ENCODE results near the gene TRIM43. TPM values are rescaled to one million over a fixed set of nuclear protein-coding genes. Genes with fewer than 3 reads are reported as not detected.
"Not testable (repeated sequence)": the region's sequence is repeated elsewhere in the genome, so short reads cannot be mapped to it uniquely, and the experiment has no call there.

Gene TRIM43
- not detected for total RNA-seq
- long read RNA-seq = 0 reads

DNA sequence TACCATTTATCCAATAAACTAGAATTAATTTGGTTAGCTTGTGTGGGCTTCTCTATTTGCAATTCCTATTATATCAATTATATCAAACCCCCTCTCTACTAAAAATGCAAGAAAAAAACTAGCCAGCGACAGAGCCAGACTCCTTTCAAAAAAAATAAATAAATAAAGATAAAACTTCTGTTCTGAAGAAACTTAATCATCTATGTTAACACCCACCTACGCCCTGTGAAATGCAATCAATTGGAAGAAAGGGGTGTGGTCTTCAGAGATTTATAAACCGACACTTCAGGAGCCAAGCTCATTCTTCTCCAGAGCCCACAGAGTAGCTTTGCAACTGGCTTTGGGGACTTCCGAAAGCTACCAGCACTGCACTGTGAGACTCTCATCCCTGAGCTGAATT lies at the start of gene TRIM43:
TRIM43 (plus strand) TSS at position 301 of the 400 bp plus-strand sequence. CDS start 2,023 bp downstream, outside the sequence.
- ATAC-seq; intact Hi-C loops (cut with DNase I); DNase-seq: not testable (repeated sequence)

DNA sequence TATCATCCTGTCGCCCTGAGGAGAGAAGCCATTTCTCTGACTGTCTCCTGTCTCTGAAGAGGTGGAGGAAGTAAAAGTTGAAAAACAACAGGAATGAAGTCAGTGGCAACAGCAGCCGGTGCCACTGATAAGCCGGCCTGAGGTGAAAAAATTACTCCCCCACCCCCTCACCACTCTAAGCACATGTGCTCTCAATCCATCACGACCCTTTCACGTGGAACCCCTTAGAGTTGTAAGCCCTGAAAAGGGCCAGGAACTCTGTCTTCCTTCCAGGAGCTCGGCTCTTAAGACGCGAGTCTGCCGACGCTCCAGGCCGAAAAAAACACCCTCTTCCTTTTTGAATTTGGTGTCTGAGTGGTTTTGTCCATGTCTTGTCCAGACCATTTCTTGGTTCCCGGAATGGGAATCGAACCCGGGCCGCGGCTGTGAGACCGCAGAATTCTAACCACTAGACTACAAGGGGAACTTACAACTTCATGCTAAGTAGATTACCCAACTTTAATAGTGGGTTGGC lies 40.7 kb upstream of the TRIM43 start:
- intact Hi-C loops (cut with DNase I) = no loop called here
- ATAC-seq (no peak), DNase-seq (no peak)

DNA sequence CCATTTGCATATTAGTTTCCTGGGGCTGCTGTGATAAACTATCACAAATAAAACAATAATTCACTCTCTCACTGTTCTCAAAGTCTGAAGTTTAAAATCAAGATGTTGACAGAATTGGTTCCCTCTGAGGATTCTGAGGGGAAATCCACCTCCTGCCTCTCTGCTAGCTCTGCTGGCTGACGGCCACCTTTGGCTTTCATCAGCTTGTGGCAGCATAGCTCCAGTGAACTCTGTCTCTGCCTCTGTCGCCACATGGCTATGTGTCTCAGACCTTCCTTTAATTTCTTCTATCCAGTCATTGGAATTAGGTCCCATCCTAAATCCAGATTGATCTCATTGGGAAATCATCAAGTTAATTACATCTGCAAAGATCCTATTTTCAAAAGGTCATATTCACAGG lies 38.9 kb upstream of the TRIM43 start:
- intact Hi-C loops (cut with DNase I) = no loop called here
- ATAC-seq = no peak
- DNase-seq = peak; percentile 62

DNA sequence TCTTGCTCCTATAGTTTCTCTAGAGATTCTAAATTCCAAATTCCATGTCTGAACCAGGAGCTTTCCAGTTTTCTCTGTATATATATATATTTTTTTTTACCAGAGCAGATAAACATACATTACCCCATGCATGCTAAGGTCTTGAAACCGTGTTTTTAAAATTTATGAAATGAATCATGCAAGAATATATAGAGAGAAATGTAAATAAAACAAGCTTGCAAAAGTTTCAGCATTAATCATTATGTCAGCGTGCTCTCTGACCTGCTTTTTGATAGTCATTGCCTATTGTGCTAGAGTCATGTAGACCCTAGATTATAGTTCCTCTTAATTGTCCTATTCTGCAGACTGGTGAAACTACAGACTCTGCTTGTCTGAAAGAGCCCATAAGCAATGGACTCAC lies 22.6 kb upstream of the TRIM43 start:
- no peak for DNase-seq
- intact Hi-C loops (cut with DNase I) = no loop called here
- ATAC-seq = no peak

DNA sequence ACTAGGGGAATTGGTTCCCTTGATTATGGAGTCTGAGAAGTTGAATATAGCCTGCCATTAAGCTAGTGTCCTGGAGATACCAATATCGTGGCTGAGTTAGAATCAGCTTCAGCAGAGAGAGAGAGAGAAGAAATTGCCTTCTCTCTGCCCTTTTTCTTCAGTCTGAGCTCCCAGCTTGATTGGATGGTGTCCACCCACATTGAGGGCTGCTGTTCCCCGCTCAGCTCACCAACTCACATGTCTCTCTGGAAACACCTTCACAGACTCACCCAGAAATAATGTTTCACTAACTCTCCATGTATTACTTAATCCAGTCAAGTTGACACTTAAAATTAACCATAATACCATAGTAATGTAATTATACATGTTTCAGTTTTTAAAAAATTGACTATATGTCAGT lies 17.9 kb upstream of the TRIM43 start:
- intact Hi-C loops (cut with DNase I) = no loop called here
- ATAC-seq = no peak
- no peak for DNase-seq

DNA sequence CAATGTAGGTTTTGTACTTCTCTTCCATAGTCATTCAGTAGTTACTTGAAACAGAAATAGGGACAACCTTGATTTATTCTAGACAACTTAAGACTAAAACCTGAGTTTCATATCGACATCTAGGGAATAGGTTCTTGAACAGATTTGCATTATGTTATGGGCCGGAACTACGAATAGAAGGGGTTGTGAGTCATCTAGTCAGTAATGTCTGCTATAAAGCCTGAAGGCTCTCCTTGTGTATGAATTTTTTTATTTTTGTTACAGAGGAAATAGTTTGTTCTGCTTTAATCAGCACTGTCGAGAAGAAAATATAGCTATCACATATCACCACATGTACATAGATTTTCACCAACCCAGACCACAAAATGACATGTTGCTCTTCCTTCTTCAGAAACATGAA lies 17.3 kb upstream of the TRIM43 start:
- no peak for DNase-seq
- intact Hi-C loops (cut with DNase I) = no loop called here
- no peak for ATAC-seq

DNA sequence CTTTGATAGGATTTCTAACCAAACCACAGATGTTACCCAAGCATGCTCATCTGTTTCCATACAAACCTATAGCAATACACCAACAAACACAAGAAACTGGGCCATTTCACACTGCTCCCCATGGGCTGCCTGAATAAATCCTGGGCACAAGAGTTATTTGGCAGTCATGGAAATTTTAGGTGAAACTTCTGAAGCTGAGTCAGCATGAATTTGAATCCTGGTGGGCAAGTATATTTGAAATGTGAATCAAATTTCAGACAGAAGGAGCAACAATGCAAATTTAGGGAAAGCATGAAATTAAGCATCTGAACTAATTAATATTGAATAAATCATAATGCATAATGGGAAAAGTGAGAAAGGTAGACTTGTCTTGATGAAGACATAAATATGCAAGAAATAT lies 15.9 kb upstream of the TRIM43 start:
- intact Hi-C loops (cut with DNase I) = no loop called here
- ATAC-seq = no peak

DNA sequence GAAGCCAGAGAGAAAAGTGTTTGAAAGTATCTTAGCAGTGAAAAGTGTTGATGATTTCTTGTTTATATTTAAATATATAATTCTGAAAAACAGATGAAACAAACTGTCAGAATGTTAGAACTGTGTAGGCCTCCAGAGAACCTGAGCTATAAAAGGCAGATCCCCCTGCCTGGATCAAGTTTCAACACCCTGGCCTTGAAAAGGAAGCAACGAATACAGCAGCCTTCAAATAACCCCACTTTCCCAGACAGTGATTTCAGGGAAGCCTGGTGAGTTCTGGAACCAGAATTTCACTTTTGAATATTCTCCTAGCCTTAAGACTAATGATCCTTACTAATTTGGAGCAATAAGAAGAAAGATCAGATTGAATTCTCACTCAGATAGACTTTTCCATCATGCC lies 13.3 kb upstream of the TRIM43 start:
- no peak for DNase-seq
- no peak for ATAC-seq
- intact Hi-C loops (cut with DNase I) = no loop called here

More for the DNA sequence above, 15.9 kb upstream of the TRIM43 start:
- no peak for DNase-seq

DNA sequence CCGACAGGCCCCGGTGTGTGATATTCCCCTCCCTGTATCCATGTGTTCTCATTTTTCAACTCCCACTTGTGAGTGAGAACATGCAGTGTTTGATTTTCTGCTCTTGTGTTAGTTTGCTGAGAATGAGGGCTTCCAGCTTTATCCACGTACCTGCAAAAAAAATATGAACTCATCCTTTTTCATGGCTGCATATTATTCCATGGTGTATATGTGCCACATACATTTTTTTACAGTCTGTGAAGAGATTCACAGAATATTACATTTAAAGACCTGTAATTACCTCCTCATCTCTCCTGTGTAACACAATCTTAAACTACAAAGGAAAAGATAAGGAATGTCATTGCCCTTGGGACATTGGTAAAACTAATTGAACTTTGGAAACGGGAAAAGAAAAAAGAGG lies 8.3 kb upstream of the TRIM43 start:
- DNase-seq; ATAC-seq; intact Hi-C loops (cut with DNase I): not testable (repeated sequence)

DNA sequence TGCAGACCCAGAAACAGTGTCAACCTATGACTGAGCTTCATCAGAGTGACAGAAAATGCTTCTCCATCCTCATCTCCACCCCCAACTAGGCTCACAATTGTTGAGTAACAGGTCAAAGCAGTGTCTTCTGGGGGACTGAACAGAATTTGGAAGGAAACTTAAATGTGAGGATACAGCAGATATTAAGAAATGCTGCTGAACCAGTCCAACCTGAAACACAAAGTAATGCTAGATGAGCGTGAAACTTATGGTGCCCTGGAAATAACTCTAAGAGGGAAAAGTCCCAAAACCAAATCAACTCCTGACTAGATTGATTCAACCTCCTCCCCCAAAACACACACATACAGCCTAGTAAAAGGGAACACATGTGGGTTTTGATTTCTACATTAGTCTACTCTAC lies 7.5 kb upstream of the TRIM43 start:
- DNase-seq; ATAC-seq; intact Hi-C loops (cut with DNase I): not testable (repeated sequence)

DNA sequence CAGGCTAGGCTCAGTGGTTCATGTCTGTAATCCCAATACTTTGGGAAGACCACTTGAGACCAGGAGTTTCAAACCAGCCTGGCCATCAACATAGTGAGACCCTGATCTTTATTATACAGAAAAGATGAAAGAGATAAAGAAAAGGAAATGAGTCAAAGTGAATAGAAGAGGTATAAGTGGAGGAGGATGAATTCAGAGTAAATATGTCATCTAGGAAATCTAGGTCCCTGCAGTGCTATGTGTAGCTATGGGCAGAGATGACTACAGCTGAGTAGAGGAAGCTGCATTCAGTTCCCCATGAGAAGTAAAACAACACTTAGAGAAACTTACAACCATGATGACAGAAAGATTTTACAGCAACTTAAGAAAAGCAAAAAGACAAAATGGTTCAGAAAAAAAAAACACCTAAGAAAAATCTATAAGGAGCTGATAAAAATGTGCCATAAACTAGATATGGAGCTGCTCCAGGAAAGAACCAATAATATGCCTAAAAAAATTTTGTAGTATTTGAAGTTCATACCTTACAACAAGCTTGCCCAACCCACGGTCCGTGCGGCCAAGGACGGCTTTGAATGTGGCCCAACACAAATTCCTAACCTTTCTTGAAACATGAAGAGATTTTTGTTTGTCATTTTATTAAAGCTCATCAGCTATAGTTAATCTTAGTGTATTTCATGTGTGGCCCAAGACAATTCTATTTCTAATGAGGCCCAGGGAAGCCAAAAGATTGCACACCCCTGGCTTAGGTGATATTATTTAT lies 1.8 kb upstream of the TRIM43 start:
- DNase-seq; intact Hi-C loops (cut with DNase I); ATAC-seq: not testable (repeated sequence)

DNA sequence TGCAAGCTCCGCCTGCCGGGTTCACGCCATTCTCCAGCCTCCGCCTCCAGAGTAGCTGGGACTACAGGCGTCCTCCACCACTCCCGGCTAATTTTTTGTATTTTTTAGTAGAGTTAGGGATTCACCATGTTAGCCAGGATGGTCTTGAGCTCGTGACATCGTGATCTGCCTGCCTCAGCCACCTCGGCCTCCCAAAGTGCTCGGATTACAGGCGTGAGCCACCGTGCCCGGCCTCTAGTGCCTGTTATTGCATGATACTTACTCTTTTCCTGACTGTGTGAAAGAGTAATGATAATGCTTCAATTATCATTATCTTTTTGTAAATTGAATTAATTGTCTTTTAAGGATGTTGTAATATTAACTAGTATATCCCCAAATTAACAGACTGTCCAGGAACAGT lies 1.2 kb downstream of the TRIM43 start:
- intact Hi-C loops (cut with DNase I); DNase-seq; ATAC-seq: not testable (repeated sequence)

DNA sequence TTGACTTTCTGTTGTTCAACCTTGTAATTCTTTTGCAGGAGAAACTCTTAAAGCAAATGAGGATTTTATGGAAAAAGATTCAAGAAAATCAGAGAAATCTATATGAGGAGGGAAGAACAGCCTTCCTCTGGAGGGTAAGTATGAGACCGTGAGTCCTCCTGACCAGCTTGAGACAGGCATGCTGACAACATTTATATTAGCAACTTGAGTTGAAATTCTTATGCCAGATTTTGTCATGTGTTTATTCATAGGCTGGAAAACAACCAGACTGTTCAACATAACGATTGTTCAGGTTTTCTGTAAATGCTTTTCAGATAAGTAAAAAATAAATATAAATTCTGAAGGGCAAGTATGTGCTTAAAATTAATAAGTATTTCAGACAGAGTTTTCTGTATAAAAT lies 3.2 kb downstream of the TRIM43 start:
- DNase-seq; intact Hi-C loops (cut with DNase I); ATAC-seq: not testable (repeated sequence)

DNA sequence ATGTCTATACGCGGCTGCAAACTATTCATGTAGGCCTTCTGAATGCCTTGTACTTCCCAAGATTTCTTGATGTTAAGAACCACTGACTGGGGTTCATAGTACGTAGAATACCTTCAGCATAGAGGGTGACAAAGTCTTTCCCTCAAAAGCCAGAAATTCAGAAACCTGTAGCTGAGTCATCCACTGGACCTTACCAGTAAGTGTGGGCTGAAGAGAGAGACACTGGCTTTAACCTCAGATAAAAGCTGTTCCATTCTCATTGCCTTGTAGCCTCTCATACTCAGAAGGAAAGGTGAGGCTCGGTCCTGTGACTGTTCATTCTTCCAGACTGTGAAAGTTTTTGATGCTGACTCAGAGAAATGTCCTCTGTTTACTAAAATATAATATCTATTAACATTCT lies 9.5 kb downstream of the TRIM43 start:
- intact Hi-C loops (cut with DNase I); DNase-seq; ATAC-seq: not testable (repeated sequence)

DNA sequence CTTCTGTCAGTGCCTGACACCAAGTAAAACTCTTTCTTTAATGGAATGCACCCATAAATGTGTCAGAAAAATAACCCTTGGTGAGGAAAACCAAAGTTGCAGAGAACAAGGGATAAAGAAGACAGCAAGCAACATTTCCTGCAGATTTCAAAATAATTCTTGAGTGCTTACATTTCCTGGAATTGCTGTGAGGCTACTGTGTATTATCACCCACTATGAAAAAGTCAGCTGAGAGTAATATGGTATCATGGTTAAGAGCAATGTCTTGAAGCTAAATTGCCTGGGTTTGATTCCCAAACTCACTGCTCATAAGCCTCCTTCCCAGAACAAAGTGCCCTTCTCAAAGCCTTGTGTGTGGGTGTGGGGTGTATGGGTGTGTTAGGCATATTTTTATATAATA lies 10.3 kb downstream of the TRIM43 start:
- DNase-seq; intact Hi-C loops (cut with DNase I); ATAC-seq: not testable (repeated sequence)

DNA sequence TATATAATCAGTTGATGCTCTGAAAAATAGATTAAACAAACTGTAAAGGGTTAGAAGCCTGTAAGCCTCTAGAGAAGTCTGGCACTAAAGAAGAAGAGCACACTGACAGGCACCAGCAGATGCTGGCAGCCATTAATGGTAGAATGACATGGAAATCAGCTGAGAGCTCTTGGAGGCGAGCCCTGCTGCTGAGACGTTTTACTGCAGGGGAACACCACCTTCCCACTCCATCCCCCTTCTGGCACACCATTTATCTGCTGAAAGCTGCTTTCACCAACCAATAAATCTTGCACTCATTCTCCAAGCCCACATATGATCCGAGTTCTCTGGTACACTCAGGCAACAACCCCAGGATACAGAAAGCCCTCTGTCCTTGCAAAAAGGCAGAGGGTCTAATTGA lies 16.6 kb downstream of the TRIM43 start:
- intact Hi-C loops (cut with DNase I); DNase-seq; ATAC-seq: not testable (repeated sequence)

DNA sequence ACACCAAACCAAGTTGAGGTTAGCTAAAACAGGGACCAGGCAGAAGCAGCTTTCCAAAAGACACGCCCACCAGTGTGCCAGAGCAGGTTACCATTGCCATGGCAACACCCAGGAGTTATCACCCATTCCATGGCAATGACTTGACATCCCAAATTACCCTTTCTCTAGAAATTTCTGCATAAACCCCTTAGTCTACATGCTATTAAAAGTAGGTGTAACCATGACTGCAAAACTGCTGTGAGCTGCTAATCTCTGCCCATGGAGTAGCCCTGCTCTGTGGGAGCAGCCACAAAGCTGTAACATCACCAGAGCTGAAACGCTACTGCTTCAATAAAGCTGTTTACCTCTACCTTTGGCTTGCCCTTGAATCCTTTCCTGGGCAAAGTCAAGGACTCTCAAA lies 18.0 kb downstream of the TRIM43 start:
- intact Hi-C loops (cut with DNase I); ATAC-seq; DNase-seq: not testable (repeated sequence)

DNA sequence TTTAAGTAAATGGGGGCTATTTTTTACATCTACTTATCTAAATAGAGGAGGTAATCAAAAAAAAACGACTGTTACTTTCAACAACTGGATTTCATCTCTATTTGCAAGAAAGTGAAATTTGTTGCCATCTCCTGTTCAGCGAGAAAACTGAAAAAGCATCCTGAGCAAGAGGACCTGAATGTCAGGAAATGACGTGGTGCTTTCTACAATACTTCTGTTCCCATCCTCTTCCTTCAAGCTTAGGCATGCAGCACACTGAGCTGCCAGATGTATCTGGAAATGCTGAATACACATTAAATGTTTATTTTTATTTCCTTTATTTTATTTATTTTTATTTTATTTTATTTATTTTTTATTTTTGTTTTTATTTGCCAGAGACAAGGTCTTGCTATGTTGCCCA lies 21.2 kb downstream of the TRIM43 start:
- intact Hi-C loops (cut with DNase I); DNase-seq; ATAC-seq: not testable (repeated sequence)

DNA sequence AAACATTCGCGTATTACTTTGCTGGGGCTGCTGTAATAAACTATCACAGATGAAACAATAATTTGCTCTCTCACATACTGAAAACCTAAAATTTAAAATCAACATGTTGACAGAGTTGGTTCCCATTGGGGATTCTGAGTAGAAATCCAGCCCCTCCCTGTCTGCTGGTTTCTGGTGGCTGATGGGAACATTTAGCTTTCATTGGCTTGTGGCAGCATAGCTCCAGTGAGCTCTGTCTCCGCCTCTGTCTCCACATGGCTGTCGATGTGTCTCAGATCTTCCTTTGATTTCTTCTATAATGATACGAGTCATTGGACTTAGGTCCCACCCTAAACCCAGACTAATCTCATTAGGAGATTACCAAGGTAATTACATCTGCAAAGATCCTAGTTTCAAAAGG lies 30.9 kb downstream of the TRIM43 start:
- ATAC-seq; intact Hi-C loops (cut with DNase I); DNase-seq: not testable (repeated sequence)

DNA sequence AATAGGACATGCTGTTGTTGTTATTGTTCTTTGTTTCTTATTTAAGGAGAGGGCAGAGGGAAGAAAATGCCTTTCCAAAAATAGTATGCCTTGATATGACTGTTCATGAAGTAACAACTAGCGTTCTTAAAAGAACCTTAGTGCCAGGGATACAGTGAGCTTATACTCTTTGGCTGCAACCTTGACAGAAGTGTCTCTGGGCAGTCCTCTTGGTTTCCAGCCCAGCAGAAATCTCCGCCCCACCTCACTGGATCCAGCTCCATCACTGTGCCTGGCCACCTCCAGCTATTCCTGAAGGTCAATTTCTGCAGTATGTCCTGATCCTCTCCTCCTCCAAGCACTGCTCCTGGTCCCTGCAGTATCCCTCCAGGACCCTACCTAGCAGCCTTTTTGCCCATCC lies 39.2 kb downstream of the TRIM43 start:
- intact Hi-C loops (cut with DNase I); DNase-seq; ATAC-seq: not testable (repeated sequence)
